Tibial artery (tissue), 4 donors: ENCODE data around the gene KLHL3.

Experiments
- DNase-seq, 2 donors: peaks; one replicate each; pipeline ENCODE4 v3.0.0-alpha.2; 2019
- H3K27ac ChIP-seq, 2 donors: fragments of 200-600 bp; sonication (generic) in 1 of 2; 1 replicate in 1 of 2; 2 replicates in 1 of 2; pipeline ENCODE4 v1.5.1; 2018 to 2019; ENCODE audit warnings: mild to moderate bottlenecking in 1 of 2
- H3K27me3 ChIP-seq, 2 donors: fragments of 200-600 bp; sonication (generic) in 1 of 2; one replicate each; pipeline versions ENCODE4 v1.5.1 to v1.6.0; 2016 to 2019
- H3K36me3 ChIP-seq, 3 donors: fragments of 200-600 bp; sonication (generic) in 2 of 3; one replicate each; pipeline ENCODE4 v1.5.1; 2016 to 2019; ENCODE audit warnings: mild to moderate bottlenecking in 2 of 3
- H3K4me1 ChIP-seq, 4 donors: fragments of 200-600 bp; sonication (generic) in 2 of 4; 1 replicate in 3 of 4; 2 replicates in 1 of 4; pipeline ENCODE4 v1.5.1; 2016 to 2019
- H3K4me3 ChIP-seq, 2 donors: fragments of 200-600 bp; sonication (generic) in 1 of 2; 1 replicate in 1 of 2; 2 replicates in 1 of 2; pipeline ENCODE4 v1.5.1; 2018 to 2019; ENCODE audit warnings: mild to moderate bottlenecking in 2 of 2
- H3K9me3 ChIP-seq, 3 donors: fragments of 200-600 bp; sonication (generic) in 1 of 3; one replicate each; pipeline ENCODE4 v1.5.1; 2016 to 2019
- CTCF ChIP-seq, 2 experiments: fragments of 200-600 bp in 1 of 2; fragments of 450-650 bp in 1 of 2; IDR thresholded peaks; one replicate each; pipeline ENCODE4 v1.5.1; 2017 to 2019; ENCODE audit warnings: antibody characterized with exemption in 2 of 2, mild to moderate bottlenecking in 1 of 2, moderate library complexity in 1 of 2
- intact Hi-C: fragments of 100-400 bp; cut with DNase I; formaldehyde crosslinking; loops from one replicate; pipeline ENCODE4 v1.15.0; 2023; ENCODE audit warnings: low total_unique reads

The KLHL3 gene

GRCh38 chr5:137715456-137715855 is 20.4 kb downstream of the KLHL3 start:
- intact Hi-C loops, result no loop called here
- H3K4me3 ChIP-seq, result no peak overlapping the region
- H3K36me3 ChIP-seq, result no peaks in the 10 kb centered on the region
- peaks cover 0 to 16% (median 0%) of the 10 kb centered on the region in 4 donors for H3K4me1 ChIP-seq
- H3K9me3 ChIP-seq, result peaks cover 0 to 9% (median 0%) of the 10 kb centered on the region in 3 donors
- TF ChIP-seq CTCF (IDR thresholded peaks at IDR 0.05), result no peak
- no peak overlapping the region for H3K27ac ChIP-seq
- no peak for DNase-seq
- no peaks in the 10 kb centered on the region for H3K27me3 ChIP-seq

DNA sequence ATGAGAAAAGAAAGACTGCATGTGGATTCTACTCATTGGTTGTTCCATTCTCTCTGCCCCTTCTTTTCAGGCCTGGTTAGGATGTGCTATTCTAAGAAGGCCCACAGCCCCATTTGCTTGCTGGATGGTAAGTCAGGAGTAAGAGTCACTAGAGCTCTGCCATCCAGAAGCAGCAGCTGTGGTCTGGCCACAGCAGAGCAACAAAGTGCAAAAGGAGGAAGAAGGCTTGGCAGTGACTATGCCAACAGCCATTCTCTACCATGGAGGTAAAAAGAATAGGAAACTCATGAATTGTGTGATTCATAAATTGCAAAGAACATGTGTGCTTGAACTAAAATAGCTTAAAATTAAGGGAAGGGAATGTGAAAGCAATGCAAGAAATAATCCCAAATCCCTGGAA is 20.9 kb downstream of the KLHL3 start:
- no peak for TF ChIP-seq CTCF (IDR thresholded peaks at IDR 0.05)
- Histone ChIP-seq H3K27ac (no peak overlapping the region), H3K36me3 (no peaks in the 10 kb centered on the region), H3K27me3 (no peaks in the 10 kb centered on the region), H3K4me1 (peaks cover 0 to 21% (median under 1%) of the 10 kb centered on the region in 4 donors), H3K4me3 (no peak overlapping the region), H3K9me3 (peaks cover 0 to 9% (median 0%) of the 10 kb centered on the region in 3 donors)
- DNase-seq, result no peak
- intact Hi-C loops, result no loop called here

GRCh38 chr5:137714494-137714893 is 21.4 kb downstream of the KLHL3 start:
- no peak overlapping the region for H3K4me3 ChIP-seq
- no peak overlapping the region for H3K27ac ChIP-seq
- no peaks in the 10 kb centered on the region for H3K27me3 ChIP-seq
- intact Hi-C loops, result no loop called here
- no peak for DNase-seq
- H3K9me3 ChIP-seq, result peaks cover 0 to 9% (median 0%) of the 10 kb centered on the region in 3 donors
- H3K36me3 ChIP-seq, result no peaks in the 10 kb centered on the region
- peaks cover 0 to 25% (median 2%) of the 10 kb centered on the region in 4 donors for H3K4me1 ChIP-seq
- no peak for TF ChIP-seq CTCF (IDR thresholded peaks at IDR 0.05)

- Histone ChIP-seq H3K9me3 (peaks cover 0 to 9% (median 0%) of the 10 kb centered on the region in 3 donors), H3K4me3 (no peak overlapping the region), H3K36me3 (no peaks in the 10 kb centered on the region), H3K4me1 (peaks cover 0 to 40% (median 5%) of the 10 kb centered on the region in 4 donors), H3K27ac (no peak overlapping the region), H3K27me3 (no peaks in the 10 kb centered on the region)
- DNase-seq, result no peak
- TF ChIP-seq CTCF (IDR thresholded peaks at IDR 0.05), result no peak
- intact Hi-C loops, result no loop called here
Observed at GRCh38 chr5:137712139-137712667, 23.7 kb downstream of the KLHL3 start.

DNA sequence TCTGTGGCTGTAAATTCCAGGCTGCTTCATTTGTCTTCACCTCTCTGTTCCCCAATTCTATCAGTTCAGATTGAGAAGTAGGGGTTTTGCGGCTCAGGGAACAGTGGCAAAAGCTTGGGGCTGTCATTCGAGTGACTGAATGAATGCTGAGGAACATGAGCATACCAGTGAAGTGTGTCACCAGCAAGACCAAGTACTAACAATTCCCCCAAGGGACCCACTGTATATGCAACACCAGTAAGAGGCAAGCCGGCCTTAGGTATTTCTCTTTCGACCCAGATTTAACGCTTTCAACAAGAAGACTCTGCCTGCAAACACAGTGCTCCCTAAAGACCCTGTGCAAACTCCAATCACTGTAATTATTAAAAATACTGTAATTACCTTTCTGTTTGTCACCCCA is 25.8 kb downstream of the KLHL3 start:
- intact Hi-C loops, result no loop called here
- Histone ChIP-seq H3K27ac (no peak overlapping the region), H3K27me3 (no peaks in the 10 kb centered on the region), H3K4me1 (peaks cover 0 to 40% (median 5%) of the 10 kb centered on the region in 4 donors), H3K4me3 (no peak overlapping the region), H3K36me3 (no peaks in the 10 kb centered on the region), H3K9me3 (peaks cover 0 to 9% (median 0%) of the 10 kb centered on the region in 3 donors)
- no peak for DNase-seq
- no peak for TF ChIP-seq CTCF (IDR thresholded peaks at IDR 0.05)
